Stimulated activated CD4-positive, alpha-beta T cell treated with anti-CD3 and anti-CD28 coated beads, Interleukin-1b, Interleukin-23, amount 100 ng/mL, for 24 hours (primary cell): Measurements from ENCODE around the gene CDC42EP5.

Source experiments
- DNase-seq, 4 experiments: peaks; one replicate each; pipeline ENCODE4 v3.0.0-alpha.2; 2020; ENCODE audit warnings: low read depth in 4 of 4, low spot score in 1 of 4

Gene CDC42EP5

GRCh38 chr19:54462655-54463530 lies 10.2 kb downstream of the CDC42EP5 start:
- peak; percentile 26 to 49 (median 42) for DNase-seq

- no peak for DNase-seq
Observed at GRCh38 chr19:54462047-54462654, 10.9 kb downstream of the CDC42EP5 start.

GRCh38 chr19:54461613-54462012 lies 11.5 kb downstream of the CDC42EP5 start:
- no peak for DNase-seq

GRCh38 chr19:54461210-54461609 lies 11.9 kb downstream of the CDC42EP5 start:
- no peak for DNase-seq

- DNase-seq: no peak
Observed at GRCh38 chr19:54460230-54461005, 12.7 kb downstream of the CDC42EP5 start.

- no peak for DNase-seq
Observed at GRCh38 chr19:54459282-54460229, 13.5 kb downstream of the CDC42EP5 start.

GRCh38 chr19:54458648-54459281 lies 14.3 kb downstream of the CDC42EP5 start:
- no peak for DNase-seq

- no peak for DNase-seq
Observed at GRCh38 chr19:54457773-54458647, 15.1 kb downstream of the CDC42EP5 start.

GRCh38 chr19:54456423-54457373 lies 16.4 kb downstream of the CDC42EP5 start:
- no peak for DNase-seq

GRCh38 chr19:54455786-54456422 lies 17.2 kb downstream of the CDC42EP5 start:
- DNase-seq: no peak

GRCh38 chr19:54454781-54455675 lies 18.1 kb downstream of the CDC42EP5 start:
- DNase-seq: no peak

GRCh38 chr19:54453921-54454780 lies 18.9 kb downstream of the CDC42EP5 start:
- no peak for DNase-seq

GRCh38 chr19:54452626-54453025 lies 20.5 kb downstream of the CDC42EP5 start:
- no peak for DNase-seq

GRCh38 chr19:54451997-54452396 lies 21.1 kb downstream of the CDC42EP5 start:
- DNase-seq: no peak

GRCh38 chr19:54451331-54451871 lies 21.7 kb downstream of the CDC42EP5 start:
- no peak for DNase-seq
